NCI-H2171 (cell line): Measurements from ENCODE around the gene PPP1R1B.

Source experiments
- DNase-seq: peaks from one replicate; lab custom pipeline; 2025; lab: John Stamatoyannopoulos, UW

Gene PPP1R1B

DNA sequence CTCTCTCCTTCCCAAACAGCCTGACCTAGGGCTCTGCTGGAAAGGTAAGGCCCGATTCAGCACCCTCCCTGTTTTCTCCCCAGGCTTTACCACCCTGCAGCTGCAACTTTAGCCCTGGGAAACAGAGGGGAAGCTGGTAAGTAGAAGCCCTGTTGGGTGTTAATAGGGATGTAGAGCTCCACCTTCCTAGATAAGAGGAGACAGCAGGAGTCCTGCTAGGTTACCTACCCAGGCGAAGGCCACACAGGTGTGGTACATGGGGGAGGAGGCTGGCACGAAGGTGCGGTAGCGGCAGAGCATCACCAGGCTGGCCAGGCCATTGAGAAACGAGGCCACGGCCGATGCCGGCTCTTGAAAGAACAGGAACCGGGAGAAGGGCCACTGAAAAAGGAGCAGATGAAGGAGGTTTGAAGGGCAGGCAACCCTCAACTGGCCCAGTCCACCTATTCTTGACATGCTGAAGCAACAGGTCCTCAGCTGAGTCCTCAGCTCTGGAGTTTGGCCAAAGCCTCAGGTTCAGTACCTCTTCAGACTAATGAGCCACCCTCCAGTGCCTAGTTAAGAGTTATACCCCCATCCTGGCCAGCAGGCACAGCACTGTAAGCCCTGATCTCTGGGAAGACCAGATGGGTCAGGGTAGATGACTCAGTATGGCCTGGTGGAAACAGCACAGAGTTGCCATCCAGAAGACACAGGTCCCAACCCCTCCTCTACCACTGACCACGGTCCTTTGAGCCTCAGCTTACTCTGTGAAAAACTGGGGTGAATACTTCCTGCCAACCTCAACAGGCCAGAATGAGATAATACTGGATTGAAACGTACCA lies 57.8 kb downstream of the PPP1R1B start:
- no peak for DNase-seq
